K562 (cell line): ENCODE measurements around the gene HPF1. TPM values are rescaled to one million over a fixed set of nuclear protein-coding genes. Genes with fewer than 3 reads are reported as not detected.

ENCODE experiments used
- ATAC-seq: fragments of 200-7000 bp; cut with Tn5 transposase; 3 replicates; pipeline ENCODE4 v1.9.1; 2020; ENCODE audit warnings: moderate library complexity
- Bru-seq: library from RNA; stranded (reverse); fragments of 400-500 nt; gene quantifications from one replicate; lab custom pipeline; 2021; lab: Mats Ljungman, UMichigan
- BruChase-seq, 2 experiments: library from RNA; stranded (reverse); fragments of 400-500 nt; gene quantifications; one replicate each; lab custom pipeline; 2021; lab: Mats Ljungman, UMichigan
- BruUV-seq: library from RNA; stranded (reverse); fragments of 400-500 nt; replicated peaks from 2 replicates; lab custom pipeline; 2021; lab: Mats Ljungman, UMichigan
- CTCF ChIA-PET: fragments of 300-600 bp; formaldehyde crosslinking; extraction: SDS; loops from one replicate; lab custom pipeline; 2021; ENCODE audit warnings: low intra/inter-chr PET ratio; lab: Yijun Ruan, JAX
- POLR2A ChIA-PET: fragments of 300-600, 350-650 bp; sonication (Branson Sonifier 250); formaldehyde crosslinking; extraction: SDS; loops from one replicate; lab custom pipeline; 2021; ENCODE audit warnings: antibody characterized with exemption, inconsistent platforms; lab: Yijun Ruan, JAX
- DNase-seq, 4 experiments: peaks; one replicate each; pipeline versions ENCODE4 v3.0.0 to v3.0.0-alpha.2; 2011 to 2018; ENCODE audit warnings: low spot score in 3 of 4, mixed read lengths in 3 of 4; ENCODE audit errors: extremely low read depth in 1 of 4
- FAIRE-seq: peaks from 2 replicates; lab custom pipeline; 2011; peaks lifted over from hg19 to GRCh38; lab: Jason Lieb, UNC
- H2AFZ ChIP-seq: 2 replicates; pipeline ENCODE4 v1.6.0; 2011; ENCODE audit warnings: low read depth, low read length, control low read depth, inconsistent platforms
- H3K27ac ChIP-seq: fragments of 200-600 bp; 3 replicates; pipeline ENCODE4 v1.8.0; 2011; ENCODE audit warnings: low read depth, mild to moderate bottlenecking, control low read depth, inconsistent platforms, low read length, moderate library complexity, mixed read lengths; ENCODE audit errors: extremely low read depth
- H3K27me3 ChIP-seq, 2 experiments: fragments of 300-600 bp in 1 of 2; 2 replicates in 1 of 2; 3 replicates in 1 of 2; pipeline versions ENCODE4 v1.6.0 to v1.8.0; 2011; ENCODE audit warnings: inconsistent platforms in 2 of 2, low read length in 2 of 2, mild to moderate bottlenecking in 1 of 2, mixed read lengths in 1 of 2, moderate library complexity in 1 of 2; ENCODE audit not compliant: control insufficient read depth in 2 of 2, insufficient read depth in 2 of 2
- H3K36me3 ChIP-seq: fragments of 300-600 bp; 3 replicates; pipeline ENCODE4 v1.8.0; 2011; ENCODE audit warnings: mild to moderate bottlenecking, low read length, inconsistent platforms; ENCODE audit not compliant: control insufficient read depth, insufficient read depth
- H3K4me1 ChIP-seq, 2 experiments: fragments of 200-600 bp in 1 of 2; replicated peaks in 1 of 2; 2 replicates in 1 of 2; 3 replicates in 1 of 2; pipeline versions ENCODE4 v1.5.1 to v1.8.0; 2011; ENCODE audit warnings: inconsistent platforms in 2 of 2, low read length in 2 of 2, mild to moderate bottlenecking in 1 of 2, mixed read lengths in 1 of 2, moderate library complexity in 1 of 2; ENCODE audit not compliant: control insufficient read depth in 2 of 2, insufficient read depth in 2 of 2
- H3K4me2 ChIP-seq: 2 replicates; pipeline ENCODE4 v1.6.1; 2011; ENCODE audit warnings: low read length, control low read depth, inconsistent platforms, mixed read lengths; ENCODE audit not compliant: insufficient read depth
- H3K4me3 ChIP-seq: fragments of 200-600 bp; sonication (generic), shearing (Covaris generic); 2 replicates; pipeline ENCODE4 v1.5.1; 2016; ENCODE audit warnings: control low read depth, inconsistent platforms
- H3K79me2 ChIP-seq: fragments of 200-600 bp; 3 replicates; pipeline ENCODE4 v1.8.0; 2011; ENCODE audit warnings: low read length, inconsistent platforms; ENCODE audit not compliant: control insufficient read depth, insufficient read depth
- H3K9ac ChIP-seq, 2 experiments: 2 replicates each; pipeline versions ENCODE4 v1.6.0 to v1.6.1; 2011; ENCODE audit warnings: low read depth in 2 of 2, low read length in 2 of 2, control low read depth in 1 of 2, inconsistent platforms in 1 of 2, mild to moderate bottlenecking in 1 of 2, mixed read lengths in 1 of 2; ENCODE audit not compliant: insufficient read depth in 1 of 2
- H3K9me1 ChIP-seq: one replicate; pipeline ENCODE4 v1.6.0; 2011; ENCODE audit warnings: inconsistent platforms, mild to moderate bottlenecking, low read length, moderate library complexity; ENCODE audit not compliant: control insufficient read depth, insufficient read depth
- H3K9me3 ChIP-seq: replicated peaks from 2 replicates; pipeline ENCODE4 v1.5.1; 2011; ENCODE audit warnings: low read depth, low read length, inconsistent platforms; ENCODE audit not compliant: control insufficient read depth, insufficient read depth
- H4K20me1 ChIP-seq: replicated peaks from 2 replicates; pipeline ENCODE4 v1.6.1; 2011; ENCODE audit warnings: low read length, inconsistent platforms, mixed read lengths; ENCODE audit not compliant: control insufficient read depth, insufficient read depth
- MCM7 ChIP-seq, 2 experiments: fragments of 450-650 bp; IDR thresholded peaks; 2 replicates each; pipeline ENCODE4 v1.6.1; 2016 to 2018
- NR2F6 ChIP-seq: fragments of 450-650 bp; formaldehyde crosslinking; IDR thresholded peaks from 2 replicates; pipeline ENCODE4 v1.4.0; 2020; ENCODE audit warnings: mild to moderate bottlenecking
- TARDBP ChIP-seq: fragments of 450-650 bp; IDR thresholded peaks from 2 replicates; pipeline ENCODE4 v1.6.1; 2016
- TEAD1 ChIP-seq, 2 experiments: fragments of 450-650 bp in 1 of 2; sonication (generic) in 1 of 2; formaldehyde crosslinking; IDR thresholded peaks; 2 replicates each; pipeline versions ENCODE4 v1.4.0 to v1.8.0; 2020 to 2022; ENCODE audit warnings: mild to moderate bottlenecking in 2 of 2, missing genetic modification reagents in 1 of 2
- ZNF318 ChIP-seq, 2 experiments: fragments of 450-650 bp; IDR thresholded peaks; 2 replicates each; pipeline ENCODE4 v1.6.1; 2016; ENCODE audit warnings: mild to moderate bottlenecking in 2 of 2, borderline replicate concordance in 1 of 2, low read depth in 1 of 2, moderate library complexity in 1 of 2
- ZNF644 ChIP-seq: fragments of 200-800 bp; sonication (Bioruptor generic); IDR thresholded peaks from 2 replicates; pipeline ENCODE4 v1.6.1; 2016; ENCODE audit warnings: low read depth, missing genetic modification characterization, missing compliant biosample characterization
- ZNF695 ChIP-seq: fragments of 450-650 bp; formaldehyde crosslinking; IDR thresholded peaks from 2 replicates; pipeline ENCODE4 v1.4.0; 2020; ENCODE audit warnings: mild to moderate bottlenecking, moderate library complexity
- WGBS: fragments of 100-300 bp; shearing (Covaris generic); methylation state at CpG from one replicate; pipeline ENCODE4 v1.1.6; 2016; ENCODE audit warnings: low coverage, mixed read lengths; ENCODE audit not compliant: insufficient coverage; ENCODE audit errors: missing lambda C conversion rate; 5-methylcytosine and 5-hydroxymethylcytosine counted together
- in situ Hi-C: fragments of 300-500 bp; cut with MboI; formaldehyde crosslinking; loops from 4 replicates; pipeline ENCODE4 v1.15.0; 2018; ENCODE audit warnings: inconsistent platforms, mixed read lengths
- intact Hi-C: fragments of 100-400 bp; cut with micrococcal nuclease; formaldehyde crosslinking; loops from 2 replicates; pipeline ENCODE4 v1.14.2; 2022
- long read RNA-seq, 3 experiments: library from polyadenylated mRNA in 2 of 3; library from RNA in 1 of 3; unstranded in 2 of 3; stranded (forward) in 1 of 3; transcript quantifications; one replicate each; pipeline ENCODE4 v2.0.0, GENCODE V29; 2019 to 2022
- polyA minus RNA-seq, 3 experiments: library from RNA; depleted of rRNA, polyadenylated mRNA; stranded (reverse); fragments of >200 nt; gene quantifications; 2 replicates each; pipeline ENCODE4 v1.2.3, GENCODE V29; 2011
- polyA plus RNA-seq, 8 experiments: library from polyadenylated mRNA; depleted of rRNA in 4 of 8; stranded (reverse) in 5 of 8; unstranded in 3 of 8; fragments of >200 nt; fragmentation: Nextera tagmentation in 2 of 8; fragmentation: Illumina TruSeq in 1 of 8; extraction: Ambion mirVana in 2 of 8; extraction: Trizol in 1 of 8; gene quantifications; 2 replicates each; pipeline versions ENCODE4 v1.2.1 to v1.2.3, GENCODE V29; 2011 to 2014; ENCODE audit warnings: inconsistent platforms in 1 of 8, missing spikeins in 1 of 8
- total RNA-seq, 7 experiments: library from RNA; depleted of rRNA in 6 of 7; stranded (reverse); fragments of >200 nt in 6 of 7; fragmentation: Illumina TruSeq in 2 of 7; extraction: Trizol in 2 of 7; gene quantifications; 2 replicates each; pipeline versions ENCODE4 v1.2.1 to v1.2.3, GENCODE V29; 2011 to 2021; ENCODE audit warnings: low replicate concordance in 1 of 7

The HPF1 gene
- 4.9 and 15.6 TPM in 2 replicates for total RNA-seq (2011; cell fraction: chromatin; rRNA removed; ENCODE audit: low replicate concordance)
- total RNA-seq (2011; cell fraction: nucleolus; rRNA removed), result 1.1 and 3.2 TPM in 2 replicates
- 5.1 and 8.9 TPM in 2 replicates for total RNA-seq (2011; cell fraction: nucleoplasm; rRNA removed)
- total RNA-seq (2014; rRNA removed) (21.2 and 21.7 TPM in 2 replicates), total RNA-seq (2014; rRNA removed; fragmentation: Illumina TruSeq; extraction: Trizol) (41.7 and 46.6 TPM in 2 replicates), total RNA-seq (2015; rRNA removed; fragmentation: Illumina TruSeq; extraction: Trizol) (40.3 and 44.3 TPM in 2 replicates), total RNA-seq (2021) (31.1 and 31.6 TPM in 2 replicates), polyA plus RNA-seq (2011; rRNA removed) (24.2 and 31.5 TPM in 2 replicates), polyA plus RNA-seq (2014; fragmentation: Illumina TruSeq; extraction: Trizol) (49.9 and 89.4 TPM in 2 replicates), polyA plus RNA-seq (2014; fragmentation: Nextera tagmentation; extraction: Ambion mirVana) (10 to 100 TPM; 33.5 to 35.2 TPM), polyA plus RNA-seq (2014; rRNA removed) (36.8 and 37.2 TPM in 2 replicates), polyA minus RNA-seq (2011; rRNA and poly(A)+ RNA removed) (12.4 and 16.5 TPM in 2 replicates), Bru-seq, nascent RNA (percentile 71 among the genes with signal in this experiment), BruChase-seq, experiment 1, labeled RNA remaining after a 2-hour chase (percentile 73 among the genes with signal in this experiment), BruChase-seq, experiment 2, labeled RNA remaining after a 6-hour chase (percentile 77 among the genes with signal in this experiment)
- polyA plus RNA-seq (2011; cell fraction: cytosol; rRNA removed), result 4.9 and 11.9 TPM in 2 replicates
- 2.8 and 4.7 TPM in 2 replicates for polyA plus RNA-seq (2011; cell fraction: nucleus; rRNA removed)
- 36.7 and 37.8 TPM in 2 replicates for polyA plus RNA-seq (2012)
- polyA minus RNA-seq (2011; cell fraction: cytosol; rRNA and poly(A)+ RNA removed), result 6.3 and 6.4 TPM in 2 replicates
- 2.7 and 7.0 TPM in 2 replicates for polyA minus RNA-seq (2011; cell fraction: nucleus; rRNA and poly(A)+ RNA removed)
- long read RNA-seq, experiment 1, transcript HPF1-201 (8 exons, 1,230 nt), result major isoform, 100 of 151 reads
- long read RNA-seq, experiment 1, partial matches to known transcripts, result 16 of 151 reads
- long read RNA-seq, experiment 1, other reads (novel, unspliced or antisense), result 35 of 151 reads
- long read RNA-seq, experiment 2, transcript HPF1-201 (8 exons, 1,230 nt), result major isoform, 14 of 45 reads
- long read RNA-seq, experiment 2, partial matches to known transcripts, result 26 of 45 reads
- long read RNA-seq, experiment 2, other reads (novel, unspliced or antisense), result 4 of 45 reads
- long read RNA-seq, experiment 3, transcript HPF1-201 (8 exons, 1,230 nt), result major isoform, 28 of 47 reads
- long read RNA-seq, experiment 3, partial matches to known transcripts, result 14 of 47 reads
- long read RNA-seq, experiment 3, other reads (novel, unspliced or antisense), result 3 of 47 reads

GRCh38 chr4:169757575-169758184, at the start of gene HPF1:
TSS of gene HPF1 (minus strand) at chr4:169757944. CDS start at chr4:169757877, 67 bp downstream.
- POLR2A ChIA-PET, result interaction anchor here (0.6 to 1.1 kb wide), 3 partner anchors 84 to 748 kb away, joined by 3 read pairs; partner anchors contain the start of genes CBR4 and MFAP3L
- 1% methylated on average over 43 of the region's 46 CpGs for WGBS
- TF ChIP-seq NR2F6 (CRISPR knock-in tag) (no peak), TEAD1 (CRISPR knock-in tag; IDR thresholded peaks at IDR 0.05) (0 out of 4 replicates have a peak, but pooled peaks of 1 of the 2 experiments have one; percentile 22), ZNF318 (IDR thresholded peaks at IDR 0.05; ENCODE audit: borderline replicate concordance in 1 of 2, low read depth in 1 of 2) (no peak), ZNF644 (tag) (no peak), MCM7 (IDR thresholded peaks at IDR 0.05) (no peak), TARDBP (no peak), ZNF695 (CRISPR knock-in tag) (no peak)

More at GRCh38 chr4:169757575-169758184, at the start of gene HPF1:
- peaks cover 7% of the 10 kb centered on the region; the same call in 1 of the 3 replicates for H3K36me3 ChIP-seq
- DNase-seq (peak; percentile 97 to 98 (median 98)), ATAC-seq (peak; percentile 94), FAIRE-seq (peak; percentile 46)
- intact Hi-C loops, result loop anchor here (2.0 to 5.0 kb wide), 2 partner anchors 95 to 137 kb away; partner anchors contain the start of gene CLCN3
- CTCF ChIA-PET, result no interaction called here
- no peaks in the 10 kb centered on the region for H3K9me1 ChIP-seq
- no peaks in the 10 kb centered on the region for H3K9me3 ChIP-seq
- in situ Hi-C loops, result loop anchor here (10.0 kb wide), 1 partner anchor 143 kb away; the partner anchor contains the start of gene NEK1
- H3K9ac ChIP-seq, result peak within 1 kb of the TSS; percentile 89 to 97
- peaks cover 5 to 11% of the 10 kb centered on the region in 2 experiments; a peak in 3 of 5 replicates for H3K4me1 ChIP-seq
- peaks cover 25% of the 10 kb centered on the region for H3K79me2 ChIP-seq
- peak within 1 kb of the TSS; percentile 85 for H3K4me3 ChIP-seq
- H3K27ac ChIP-seq, result peak within 1 kb of the TSS; percentile 78
- H3K4me2 ChIP-seq, result peak within 1 kb of the TSS; percentile 97
- H4K20me1 ChIP-seq, result no peaks in the 10 kb centered on the region
- BruUV-seq, result no TSS peak
- peak within 1 kb of the TSS; percentile 97 for H2AFZ ChIP-seq
- H3K27me3 ChIP-seq, result no peaks in the 10 kb centered on the region
